DMS79 treated with DMSO at 0.1 percent for 48 hours (cell line): ENCODE measurements around the gene MSN.
"Not testable (repeated sequence)": the region's sequence is repeated elsewhere in the genome, so short reads cannot be mapped to it uniquely, and the experiment has no call there.

Experiments
- DNase-seq: peaks from one replicate; lab custom pipeline; 2025; lab: John Stamatoyannopoulos, UW

Gene MSN

DNA sequence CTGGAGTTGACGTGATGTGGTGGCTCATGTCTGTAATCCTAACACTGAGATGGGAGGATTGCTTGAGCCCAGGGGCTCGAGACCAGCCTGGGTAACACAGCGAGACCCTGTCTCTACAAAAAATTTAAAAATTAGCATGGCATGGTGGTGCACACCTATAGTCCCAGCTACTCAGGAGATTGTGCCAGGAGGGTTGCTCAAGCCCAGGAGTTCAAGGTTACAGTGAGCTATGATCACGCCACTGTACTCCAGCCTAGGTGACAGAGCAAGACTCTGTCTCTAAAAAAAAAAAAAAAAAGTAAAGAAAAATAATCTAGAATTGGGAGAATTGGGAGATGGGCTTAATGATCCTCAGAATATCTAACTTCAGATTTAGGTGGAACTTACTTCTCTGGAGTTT is 51.1 kb downstream of the MSN start:
- no peak for DNase-seq

DNA sequence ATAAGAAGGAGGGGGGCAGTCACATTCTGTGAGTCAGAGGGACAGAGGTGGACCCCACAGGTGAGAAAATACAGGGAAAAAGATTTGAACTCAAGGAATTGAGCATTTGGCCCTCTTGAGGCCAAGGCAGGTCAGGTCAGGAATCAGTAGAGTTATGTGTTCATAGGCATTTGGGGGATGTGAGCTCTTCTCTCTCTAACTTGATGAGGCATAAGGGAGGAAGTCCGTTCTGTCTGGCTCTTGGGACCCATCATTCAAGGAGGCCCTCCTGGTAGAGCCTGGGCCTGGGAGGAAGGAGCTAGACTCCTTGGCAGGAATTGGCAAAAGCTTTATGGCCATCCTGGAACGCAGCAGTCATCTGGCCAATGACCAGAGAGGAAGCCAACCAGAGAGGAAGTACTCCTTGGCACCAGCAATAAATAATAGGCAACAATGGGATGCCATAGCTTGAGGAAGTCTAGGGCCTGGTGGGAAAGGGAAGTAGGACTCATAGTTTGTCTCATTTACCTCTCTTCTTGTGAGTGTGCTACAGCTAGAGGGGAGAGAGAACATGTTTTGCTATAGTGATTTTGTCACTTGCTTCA is 53.0 kb downstream of the MSN start:
- no peak for DNase-seq

DNA sequence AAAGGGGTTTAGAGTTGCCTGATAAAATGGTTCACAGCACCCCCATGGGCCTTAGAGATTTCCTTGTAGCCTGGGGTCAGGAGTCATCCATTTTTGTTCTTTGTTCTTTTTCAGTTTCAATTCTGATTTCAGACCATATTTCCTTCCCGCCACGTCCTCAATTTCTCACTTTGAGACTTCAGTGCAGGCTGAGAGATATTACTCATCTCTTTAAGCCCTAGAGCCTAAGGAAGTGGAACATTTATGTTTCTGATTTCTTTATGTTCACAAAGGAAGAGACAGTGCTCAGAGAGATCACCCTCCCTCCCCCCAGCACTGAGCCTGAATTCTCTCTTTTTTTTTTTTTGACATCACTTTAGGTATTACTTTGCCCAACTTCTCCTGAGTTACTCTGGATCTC is 56.3 kb downstream of the MSN start:
- DNase-seq = no peak

DNA sequence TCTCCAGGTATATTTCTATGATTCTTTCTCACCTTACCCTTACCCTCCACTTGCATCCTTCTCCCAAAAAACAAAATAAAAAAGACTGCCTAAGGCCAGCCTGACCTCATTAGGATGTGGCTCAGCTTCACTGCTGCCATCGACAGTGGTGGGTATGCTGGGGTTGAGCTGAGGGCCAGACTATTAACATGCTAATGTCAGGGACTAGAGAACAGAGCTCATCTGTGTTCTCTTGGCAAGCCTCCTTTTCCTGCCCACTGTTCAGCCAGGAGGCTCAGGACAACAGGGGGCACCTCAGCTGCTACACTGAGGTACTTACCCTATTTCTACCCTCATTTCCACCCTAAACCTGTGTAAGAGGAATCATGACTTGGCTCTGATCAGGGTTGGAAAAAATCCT is 59.3 kb downstream of the MSN start:
- DNase-seq = no peak

DNA sequence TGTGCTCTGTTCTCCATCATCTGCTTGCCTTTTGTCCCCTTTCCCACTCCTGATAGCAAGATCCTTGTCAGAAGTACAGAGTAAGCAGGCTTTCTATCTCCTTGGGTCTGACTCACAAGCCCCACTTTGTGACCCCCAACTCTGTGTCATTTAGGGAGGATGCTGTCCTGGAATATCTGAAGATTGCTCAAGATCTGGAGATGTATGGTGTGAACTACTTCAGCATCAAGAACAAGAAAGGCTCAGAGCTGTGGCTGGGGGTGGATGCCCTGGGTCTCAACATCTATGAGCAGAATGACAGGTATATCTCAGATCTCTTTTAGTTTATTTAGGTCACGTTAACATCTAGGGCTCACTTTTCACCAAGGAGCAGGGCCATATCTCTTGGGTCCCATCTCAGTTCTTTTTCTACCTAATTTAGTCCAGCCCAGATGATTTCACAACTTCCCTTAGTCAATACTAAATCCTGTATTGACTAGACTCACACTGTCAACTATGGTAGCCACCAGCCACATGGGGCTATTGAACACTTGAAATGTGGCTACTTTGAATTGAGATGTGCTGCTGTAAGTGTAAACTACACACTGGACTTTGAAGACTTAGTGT is 64.3 kb downstream of the MSN start:
- no peak for DNase-seq

DNA sequence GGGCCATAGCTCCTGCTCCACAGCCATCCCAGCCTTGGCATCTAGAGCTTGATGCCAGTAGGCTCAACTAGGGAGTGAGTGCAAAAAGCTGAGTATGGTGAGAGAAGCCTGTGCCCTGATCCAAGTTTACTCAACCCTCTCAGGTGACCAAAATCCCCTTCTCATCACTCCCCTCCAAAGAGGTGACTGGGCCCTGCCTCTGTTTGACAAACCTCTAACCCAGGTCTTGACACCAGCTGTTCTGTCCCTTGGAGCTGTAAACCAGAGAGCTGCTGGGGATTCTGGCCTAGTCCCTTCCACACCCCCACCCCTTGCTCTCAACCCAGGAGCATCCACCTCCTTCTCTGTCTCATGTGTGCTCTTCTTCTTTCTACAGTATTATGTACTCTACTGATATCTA is 73.5 kb downstream of the MSN start:
- no peak for DNase-seq

DNA sequence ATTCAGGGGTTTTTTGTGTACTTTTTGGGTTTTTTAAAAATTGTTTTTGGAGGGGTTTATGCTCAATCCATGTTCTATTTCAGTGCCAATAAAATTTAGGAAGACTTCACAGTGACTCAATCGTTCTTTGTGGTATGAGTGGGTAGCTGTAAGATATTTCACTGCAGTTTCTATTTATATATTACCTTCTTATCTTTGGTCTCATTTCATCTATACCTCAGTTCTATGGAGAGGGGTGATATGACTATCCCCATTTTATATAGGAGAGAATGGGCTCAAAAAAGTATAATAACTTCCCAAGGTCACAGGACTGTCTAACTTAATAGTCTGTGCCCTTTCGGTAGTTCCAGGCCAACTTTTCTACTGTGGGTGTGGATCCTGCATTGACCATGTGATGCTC is 74.4 kb downstream of the MSN start:
- DNase-seq = no peak

DNA sequence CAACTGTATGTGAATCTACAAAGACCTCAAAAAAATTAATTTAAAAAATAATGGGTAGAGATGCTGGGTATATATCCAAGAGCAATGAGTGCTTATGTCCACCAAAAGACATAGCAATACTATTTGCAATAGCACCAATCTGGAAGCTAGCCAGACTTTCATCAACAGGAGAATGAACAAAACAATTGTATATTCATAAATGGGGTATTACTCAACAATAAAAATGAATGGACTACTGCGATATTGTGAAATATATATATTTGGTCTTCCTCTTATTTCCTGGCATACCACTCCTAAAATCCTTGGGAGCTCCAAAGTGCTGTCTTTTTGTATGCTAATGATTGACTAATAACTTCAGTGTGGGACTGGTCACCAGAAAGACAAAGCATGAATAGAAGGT is 77.5 kb downstream of the MSN start:
- DNase-seq = no peak

DNA sequence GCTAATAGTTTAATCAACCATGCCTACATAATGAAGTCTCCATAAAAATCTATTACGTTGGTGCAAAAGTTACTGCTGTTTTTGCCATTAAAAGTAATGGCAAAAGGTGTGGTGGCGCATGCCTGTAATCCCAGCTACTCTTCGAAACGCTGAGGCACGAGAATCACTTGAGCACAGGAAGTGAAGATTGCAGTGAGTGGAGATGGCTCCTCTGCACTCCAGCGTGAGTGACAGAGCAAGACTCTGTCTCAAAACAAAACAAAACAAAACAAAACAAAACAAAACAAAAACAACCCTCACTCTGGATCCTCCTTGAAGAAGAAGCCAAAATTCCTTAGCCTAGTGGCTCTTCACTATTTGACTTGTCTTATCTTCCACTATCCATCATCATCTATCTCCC is 78.0 kb downstream of the MSN start:
- DNase-seq = no peak

DNA sequence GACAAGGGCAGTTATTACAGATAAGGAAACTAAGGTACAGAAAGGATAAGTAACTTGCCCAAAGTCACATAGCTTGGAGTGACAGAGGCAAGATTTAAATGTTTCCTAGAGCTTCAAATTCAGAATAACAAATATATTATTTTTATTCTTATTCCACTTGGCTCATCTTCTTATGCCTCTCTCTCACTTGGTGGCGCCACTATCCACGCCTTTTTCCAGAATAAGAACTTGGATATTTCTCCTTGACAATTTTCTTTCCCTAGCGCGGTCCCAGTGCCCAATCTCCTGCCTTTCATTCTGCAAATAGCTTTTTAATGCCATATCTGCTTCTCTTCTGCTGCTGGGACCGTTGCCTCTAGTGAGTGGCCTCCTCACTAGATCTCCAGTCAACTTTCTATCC is 78.5 kb downstream of the MSN start:
- DNase-seq = no peak

DNA sequence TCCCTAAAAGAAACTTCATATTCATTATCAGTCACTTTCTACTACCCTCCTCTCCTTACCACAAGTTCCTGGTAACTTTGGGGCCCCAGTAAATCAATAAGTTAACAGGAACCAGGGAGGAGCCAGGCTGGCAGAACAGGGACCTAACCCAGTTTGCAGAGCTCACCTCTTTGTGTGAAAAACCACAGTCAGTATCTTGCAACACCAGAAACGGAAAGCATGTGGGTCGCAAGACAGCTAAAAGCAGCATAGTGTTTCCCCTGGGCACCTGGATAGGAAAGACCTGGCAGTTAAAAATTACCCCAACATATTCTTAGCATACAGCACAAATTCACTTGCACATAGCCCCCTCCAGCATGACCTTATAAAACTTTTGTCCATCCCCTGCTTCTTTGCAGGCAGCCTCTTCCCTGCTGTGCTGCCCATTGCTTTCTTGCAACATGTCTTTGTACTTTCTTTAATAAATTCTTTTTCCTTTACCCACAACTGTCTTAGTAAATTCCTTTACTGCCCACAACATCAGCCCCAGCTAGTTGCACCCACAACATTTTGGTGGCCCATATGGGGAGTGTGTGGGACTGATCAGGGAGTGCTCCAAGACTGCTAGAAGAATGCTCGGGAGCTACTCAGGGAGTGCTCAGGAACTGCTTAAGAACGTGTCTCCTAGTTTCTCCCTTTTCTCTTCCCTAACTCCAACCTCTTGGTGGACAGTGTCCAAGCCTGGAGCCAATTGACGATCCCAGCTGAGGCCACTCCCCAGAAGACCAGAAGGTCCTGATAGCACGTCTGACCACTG is 83.4 kb downstream of the MSN start:
- DNase-seq = no peak

DNA sequence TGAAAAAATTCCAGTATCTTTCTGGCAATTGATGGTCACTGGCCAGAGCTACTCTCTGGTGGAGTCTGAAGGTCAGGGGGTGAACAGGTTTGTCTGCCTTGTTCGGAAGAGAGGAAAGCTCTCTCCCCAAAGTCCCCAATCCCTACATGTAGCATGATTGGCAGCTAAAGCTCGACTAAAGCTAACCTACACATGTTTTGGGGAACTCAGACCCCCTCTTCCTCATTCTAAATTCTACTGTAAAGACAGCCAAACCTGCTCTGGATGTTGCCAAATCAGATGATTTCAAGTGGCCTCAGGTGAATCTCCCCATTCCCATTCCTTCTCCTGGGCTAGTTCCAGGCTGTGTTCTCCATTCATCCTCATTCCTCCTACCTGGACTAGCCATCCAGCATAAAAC is 84.1 kb downstream of the MSN start:
- DNase-seq = no peak

DNA sequence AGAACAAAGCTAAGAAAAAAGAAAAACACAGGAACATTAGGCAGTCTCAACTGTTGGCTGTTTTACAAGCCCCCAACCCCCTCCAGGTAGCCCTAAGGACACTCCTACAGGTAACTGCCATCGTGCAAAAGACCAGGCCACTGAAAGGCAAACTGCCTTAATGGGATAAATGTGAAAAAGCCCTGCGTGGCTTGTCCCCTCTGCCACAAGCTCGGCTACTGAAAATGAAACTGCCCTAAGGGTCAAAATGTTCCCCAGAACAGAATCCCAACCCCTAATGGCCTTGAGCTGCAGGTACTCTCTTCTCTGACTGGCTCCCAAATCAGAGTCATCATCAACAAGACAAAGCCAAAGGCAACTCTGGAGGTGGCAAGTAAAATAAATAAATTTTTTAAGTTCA is 84.8 kb downstream of the MSN start:
- no peak for DNase-seq

DNA sequence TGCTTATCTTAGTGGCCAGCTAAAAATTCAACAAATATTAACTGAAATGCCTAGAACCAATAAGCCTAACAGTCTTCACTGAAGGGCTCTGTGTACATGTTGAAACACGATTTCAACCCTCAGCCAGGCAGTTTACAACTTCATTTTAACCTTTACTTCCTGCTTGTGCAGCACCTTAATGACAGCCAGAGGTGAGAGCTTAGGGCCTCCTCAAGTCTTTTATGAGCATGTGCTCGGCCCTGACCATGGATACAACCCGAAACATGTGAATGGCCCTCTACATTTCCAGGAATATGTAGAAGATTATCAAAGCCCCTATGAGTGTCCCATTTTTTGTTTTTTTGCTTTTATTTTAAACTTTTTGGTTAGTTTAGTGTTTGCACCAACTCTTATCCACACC is 88.3 kb downstream of the MSN start:
- DNase-seq = no peak

DNA sequence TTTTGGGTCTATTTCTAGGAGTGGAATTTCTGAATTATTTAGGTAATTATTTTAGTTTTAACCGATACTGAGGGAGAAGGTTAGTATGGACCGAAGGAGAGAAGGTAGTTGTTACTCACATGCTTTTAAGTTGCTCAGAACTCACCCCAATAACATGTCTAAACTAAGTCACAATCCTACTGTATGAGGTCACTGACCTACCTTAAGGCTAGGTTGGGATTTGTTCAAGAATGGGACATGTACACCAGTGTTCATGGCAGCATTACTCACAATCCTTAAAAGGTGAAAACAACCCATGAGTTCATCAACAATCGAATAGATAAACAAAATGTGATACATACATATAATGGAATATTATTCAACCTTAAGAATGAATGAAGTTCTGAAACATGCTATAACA is 90.5 kb downstream of the MSN start:
- no peak for DNase-seq

DNA sequence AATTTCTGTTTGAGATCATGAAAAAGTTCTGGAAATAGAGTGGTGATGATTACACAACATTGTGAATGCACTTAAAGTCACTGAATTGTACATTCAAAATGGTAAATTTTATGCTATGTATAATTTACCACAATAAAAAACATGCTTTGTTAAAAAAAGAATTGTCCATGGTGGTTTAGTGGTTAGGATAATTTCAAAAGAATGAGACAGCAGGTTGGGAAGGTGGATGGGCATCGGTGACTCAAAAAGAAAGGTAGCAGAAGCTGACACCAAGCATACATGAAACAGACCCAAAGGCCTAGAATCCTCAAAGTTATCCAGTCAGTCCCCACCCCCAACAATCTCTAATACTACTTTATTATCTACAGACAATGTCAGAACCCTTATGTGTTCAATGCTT is 91.1 kb downstream of the MSN start:
- no peak for DNase-seq

DNA sequence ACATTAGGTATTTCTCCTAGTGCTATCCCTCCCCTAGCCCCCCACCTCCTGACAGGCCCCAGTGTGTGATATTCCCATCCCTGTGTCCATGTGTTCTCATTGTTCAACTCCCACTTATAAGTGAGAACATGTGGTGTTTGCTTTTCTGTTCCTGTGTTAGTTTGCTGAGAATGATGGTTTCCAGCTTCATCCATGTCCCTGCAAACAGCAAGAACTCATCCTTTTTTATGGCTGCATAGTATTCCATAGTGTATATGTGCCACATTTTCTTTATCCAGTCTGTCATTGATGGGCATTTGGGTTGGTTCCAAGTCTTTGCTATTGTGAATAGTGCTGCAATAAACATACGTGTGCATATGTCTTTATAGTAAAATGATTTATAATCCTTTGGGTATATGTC is 92.1 kb downstream of the MSN start:
- DNase-seq = not testable (repeated sequence)

DNA sequence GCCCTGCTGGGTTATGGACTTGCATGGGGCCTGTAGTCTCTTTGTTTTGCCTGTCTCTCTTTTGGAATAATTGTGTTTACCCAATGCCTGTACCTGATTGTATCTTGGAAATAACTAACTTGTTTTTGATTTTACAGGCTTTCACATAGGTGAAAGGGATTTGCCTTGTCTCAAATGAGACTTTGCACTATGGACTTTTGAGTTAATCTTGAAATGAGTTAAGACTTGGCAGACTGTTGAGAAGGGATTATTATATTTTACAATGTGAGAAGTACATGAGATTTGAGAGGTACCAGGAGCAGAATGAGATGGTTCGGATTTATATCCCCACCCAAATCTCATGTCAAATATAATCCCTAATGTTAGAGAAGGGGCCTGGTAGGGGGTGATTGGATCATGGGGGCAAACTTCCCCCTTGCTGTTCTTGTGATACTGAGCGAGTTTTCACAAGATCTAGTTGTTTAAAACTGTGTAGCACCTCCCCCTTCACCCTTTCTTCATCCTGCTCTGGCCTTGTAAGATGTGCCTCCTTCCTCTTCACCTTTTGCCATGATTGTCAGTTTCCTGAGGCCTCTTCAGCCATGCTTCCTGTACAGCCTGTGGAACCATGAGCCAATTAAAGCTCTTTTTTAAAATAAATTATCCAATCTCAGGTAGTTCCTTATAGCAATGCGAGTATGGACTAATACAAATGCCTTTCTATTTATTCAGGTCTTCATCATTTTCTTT is 102.3 kb downstream of the MSN start:
- no peak for DNase-seq

DNA sequence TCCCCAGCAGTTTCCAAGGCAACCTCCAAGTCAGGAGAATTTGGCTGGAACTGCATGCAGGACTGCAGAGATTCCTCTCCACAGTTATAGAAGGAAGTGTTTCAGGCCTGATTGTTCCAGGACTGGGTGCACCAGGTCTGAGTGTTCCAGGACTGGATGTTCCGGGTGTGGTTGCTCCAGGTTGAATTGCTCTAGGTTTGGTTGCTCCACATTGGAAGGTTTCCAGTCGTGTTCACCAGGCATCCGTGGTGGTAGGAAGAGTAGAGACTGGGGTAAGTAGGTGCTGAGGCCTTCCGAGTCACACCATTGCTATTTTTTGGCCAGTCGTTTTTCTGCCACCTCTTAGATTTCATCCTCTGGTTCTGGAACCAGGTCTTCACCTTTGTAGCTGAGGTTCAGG is 105.4 kb downstream of the MSN start:
- DNase-seq = no peak

DNA sequence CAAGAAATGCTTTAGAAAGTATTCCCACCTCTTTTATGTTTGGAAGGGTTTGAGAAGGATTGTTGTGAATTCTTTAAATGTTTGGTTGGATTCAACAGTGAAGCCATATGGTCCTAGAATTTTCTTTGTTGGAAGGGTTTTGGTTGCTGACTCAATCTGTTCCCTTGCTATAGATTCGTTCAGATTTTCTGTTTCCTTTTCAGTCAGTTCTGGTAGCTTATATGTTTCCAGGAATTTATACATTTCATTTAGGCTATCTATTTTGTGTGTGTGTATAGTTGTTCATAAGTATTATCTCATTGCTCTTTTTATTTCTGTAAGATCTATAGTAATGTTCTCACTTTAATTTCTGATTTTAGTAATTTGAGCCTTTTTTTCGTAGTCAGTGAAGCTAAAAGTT is 114.4 kb downstream of the MSN start:
- no peak for DNase-seq

DNA sequence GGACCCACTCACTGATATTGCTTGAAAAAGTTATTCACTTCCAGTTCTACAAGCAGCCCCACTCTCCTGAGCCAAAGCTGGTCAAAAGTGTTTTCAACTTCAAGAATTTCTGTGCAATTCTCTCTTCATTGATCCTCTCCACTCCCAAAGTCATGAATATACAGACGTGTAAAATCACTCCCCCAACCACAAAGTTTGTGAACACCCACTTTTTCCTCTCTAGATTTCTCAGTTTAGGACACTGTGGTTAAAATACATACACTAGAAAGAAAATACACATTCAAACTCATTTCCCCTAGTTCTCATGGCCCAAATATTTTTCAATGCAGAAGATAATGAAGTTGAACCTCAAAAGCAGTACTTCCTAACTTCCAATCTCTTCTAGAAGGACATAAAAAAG is 116.3 kb downstream of the MSN start:
- no peak for DNase-seq
